ENCODE results near the gene NUS1. TPM values are rescaled to one million over a fixed set of nuclear protein-coding genes. Genes with fewer than 3 reads are reported as not detected.

The NUS1 gene
- total and polyA plus RNA-seq, 2 of the 13 experiments (the other 11 are each of a cell fraction or from before 2014, with no cell fraction given), result 18.3 to 18.6 TPM

DNA sequence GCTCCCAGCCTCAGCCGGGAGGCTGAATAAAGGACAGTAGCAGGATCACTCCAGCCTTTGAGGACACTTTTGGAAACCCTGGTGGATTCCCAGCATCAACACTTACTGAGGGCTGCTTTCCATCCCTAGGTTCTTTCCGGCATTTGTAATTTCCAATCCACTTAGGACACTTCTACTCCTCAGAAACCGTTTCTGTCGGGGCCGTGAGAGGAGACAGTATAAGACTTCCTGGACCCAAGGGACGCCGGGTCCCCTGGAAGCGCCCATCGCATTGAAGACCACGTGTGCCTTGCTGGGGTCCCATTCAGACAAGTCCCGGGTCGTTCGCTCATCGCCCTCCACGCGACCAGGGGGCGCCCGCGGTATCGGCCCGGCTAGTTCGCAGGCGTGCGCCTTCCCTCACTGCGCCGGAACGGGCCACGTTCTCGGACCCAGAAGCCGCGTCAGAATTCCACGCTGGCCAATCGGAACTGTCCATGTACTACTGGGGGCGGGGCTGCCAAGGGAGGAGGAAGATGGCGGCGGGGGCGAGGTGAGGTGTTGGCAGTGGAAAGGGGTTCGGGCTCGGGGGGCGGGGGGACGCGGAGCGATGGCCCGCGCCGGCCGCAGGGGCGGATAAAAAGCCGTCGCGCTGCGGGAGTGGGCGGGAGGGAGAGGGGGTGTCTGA lies at the start of gene NUS1 (continued):
- TF ChIP-seq ZNF878 (CRISPR knock-in tag; IDR thresholded peaks at IDR 0.05), result peak; percentile 83; the same call in 1 of the 2 replicates
- TF ChIP-seq, protein P1, sequence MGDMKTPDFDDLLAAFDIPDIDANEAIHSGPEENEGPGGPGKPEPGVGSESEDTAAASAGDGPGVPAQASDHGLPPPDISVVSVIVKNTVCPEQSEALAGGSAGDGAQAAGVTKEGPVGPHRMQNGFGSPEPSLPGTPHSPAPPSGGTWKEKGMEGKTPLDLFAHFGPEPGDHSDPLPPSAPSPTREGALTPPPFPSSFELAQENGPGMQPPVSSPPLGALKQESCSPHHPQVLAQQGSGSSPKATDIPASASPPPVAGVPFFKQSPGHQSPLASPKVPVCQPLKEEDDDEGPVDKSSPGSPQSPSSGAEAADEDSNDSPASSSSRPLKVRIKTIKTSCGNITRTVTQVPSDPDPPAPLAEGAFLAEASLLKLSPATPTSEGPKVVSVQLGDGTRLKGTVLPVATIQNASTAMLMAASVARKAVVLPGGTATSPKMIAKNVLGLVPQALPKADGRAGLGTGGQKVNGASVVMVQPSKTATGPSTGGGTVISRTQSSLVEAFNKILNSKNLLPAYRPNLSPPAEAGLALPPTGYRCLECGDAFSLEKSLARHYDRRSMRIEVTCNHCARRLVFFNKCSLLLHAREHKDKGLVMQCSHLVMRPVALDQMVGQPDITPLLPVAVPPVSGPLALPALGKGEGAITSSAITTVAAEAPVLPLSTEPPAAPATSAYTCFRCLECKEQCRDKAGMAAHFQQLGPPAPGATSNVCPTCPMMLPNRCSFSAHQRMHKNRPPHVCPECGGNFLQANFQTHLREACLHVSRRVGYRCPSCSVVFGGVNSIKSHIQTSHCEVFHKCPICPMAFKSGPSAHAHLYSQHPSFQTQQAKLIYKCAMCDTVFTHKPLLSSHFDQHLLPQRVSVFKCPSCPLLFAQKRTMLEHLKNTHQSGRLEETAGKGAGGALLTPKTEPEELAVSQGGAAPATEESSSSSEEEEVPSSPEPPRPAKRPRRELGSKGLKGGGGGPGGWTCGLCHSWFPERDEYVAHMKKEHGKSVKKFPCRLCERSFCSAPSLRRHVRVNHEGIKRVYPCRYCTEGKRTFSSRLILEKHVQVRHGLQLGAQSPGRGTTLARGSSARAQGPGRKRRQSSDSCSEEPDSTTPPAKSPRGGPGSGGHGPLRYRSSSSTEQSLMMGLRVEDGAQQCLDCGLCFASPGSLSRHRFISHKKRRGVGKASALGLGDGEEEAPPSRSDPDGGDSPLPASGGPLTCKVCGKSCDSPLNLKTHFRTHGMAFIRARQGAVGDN (CRISPR knock-in tag; IDR thresholded peaks at IDR 0.05), result peak; percentile 91
- peak; percentile 66; the same call in 1 of the 2 replicates for TF ChIP-seq HIVEP1 (CRISPR knock-in tag; IDR thresholded peaks at IDR 0.05)
- TF ChIP-seq, protein P2, sequence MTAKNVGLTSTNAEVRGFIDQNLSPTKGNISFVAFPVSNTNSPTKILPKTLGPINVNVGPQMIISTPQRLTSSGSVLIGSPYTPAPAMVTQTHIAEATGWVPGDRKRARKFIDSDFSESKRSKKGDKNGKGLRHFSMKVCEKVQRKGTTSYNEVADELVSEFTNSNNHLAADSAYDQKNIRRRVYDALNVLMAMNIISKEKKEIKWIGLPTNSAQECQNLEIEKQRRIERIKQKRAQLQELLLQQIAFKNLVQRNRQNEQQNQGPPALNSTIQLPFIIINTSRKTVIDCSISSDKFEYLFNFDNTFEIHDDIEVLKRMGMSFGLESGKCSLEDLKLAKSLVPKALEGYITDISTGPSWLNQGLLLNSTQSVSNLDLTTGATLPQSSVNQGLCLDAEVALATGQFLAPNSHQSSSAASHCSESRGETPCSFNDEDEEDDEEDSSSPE (CRISPR knock-in tag; IDR thresholded peaks at IDR 0.05), result peak; percentile 71
- TF ChIP-seq, protein P3, sequence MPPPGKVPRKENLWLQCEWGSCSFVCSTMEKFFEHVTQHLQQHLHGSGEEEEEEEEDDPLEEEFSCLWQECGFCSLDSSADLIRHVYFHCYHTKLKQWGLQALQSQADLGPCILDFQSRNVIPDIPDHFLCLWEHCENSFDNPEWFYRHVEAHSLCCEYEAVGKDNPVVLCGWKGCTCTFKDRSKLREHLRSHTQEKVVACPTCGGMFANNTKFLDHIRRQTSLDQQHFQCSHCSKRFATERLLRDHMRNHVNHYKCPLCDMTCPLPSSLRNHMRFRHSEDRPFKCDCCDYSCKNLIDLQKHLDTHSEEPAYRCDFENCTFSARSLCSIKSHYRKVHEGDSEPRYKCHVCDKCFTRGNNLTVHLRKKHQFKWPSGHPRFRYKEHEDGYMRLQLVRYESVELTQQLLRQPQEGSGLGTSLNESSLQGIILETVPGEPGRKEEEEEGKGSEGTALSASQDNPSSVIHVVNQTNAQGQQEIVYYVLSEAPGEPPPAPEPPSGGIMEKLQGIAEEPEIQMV (CRISPR knock-in tag; IDR thresholded peaks at IDR 0.05; ENCODE audit: low read depth), result 0 out of 2 replicates have a peak, but pooled peaks have one; percentile 61
- no peak for TF ChIP-seq ZNF773 (CRISPR knock-in tag; IDR thresholded peaks at IDR 0.05; ENCODE audit: borderline replicate concordance)
- TF ChIP-seq ELF3 (CRISPR knock-in tag; IDR thresholded peaks at IDR 0.05), result peak; percentile 61
- TF ChIP-seq SNAPC2 (CRISPR knock-in tag; IDR thresholded peaks at IDR 0.05), result no peak
- 0 out of 2 replicates have a peak, but pooled peaks have one; percentile 50 for TF ChIP-seq TOPORS (CRISPR knock-in tag; IDR thresholded peaks at IDR 0.05)
- TF ChIP-seq NRL (CRISPR knock-in tag; IDR thresholded peaks at IDR 0.05; ENCODE audit: borderline replicate concordance), result peak; percentile 78; the same call in 1 of the 2 replicates
- no peak for TF ChIP-seq MED13 (CRISPR knock-in tag; IDR thresholded peaks at IDR 0.05)
- TF ChIP-seq DDIT3 (CRISPR knock-in tag; IDR thresholded peaks at IDR 0.05), result no peak
- no peak for TF ChIP-seq HOXA7 (CRISPR knock-in tag; IDR thresholded peaks at IDR 0.05)
- peak; percentile 94 for TF ChIP-seq YY1 (IDR thresholded peaks at IDR 0.05; ENCODE audit: insufficient read depth, insufficient replicate concordance, low read depth, low read length)
- peak; percentile 94 for TF ChIP-seq ZMAT3 (CRISPR knock-in tag; conservative IDR thresholded peaks at IDR 0.05)
- peak; percentile 93; the same call in 1 of the 2 replicates for TF ChIP-seq ZFP41 (CRISPR knock-in tag; IDR thresholded peaks at IDR 0.05; ENCODE audit: borderline replicate concordance)
- peak; percentile 60; the same call in 1 of the 2 replicates for TF ChIP-seq ZNF772 (CRISPR knock-in tag; IDR thresholded peaks at IDR 0.05)
- TF ChIP-seq AKAP8 (CRISPR knock-in tag; IDR thresholded peaks at IDR 0.05), result no peak
- peak; percentile 98 for TF ChIP-seq ZNF280B (CRISPR knock-in tag; IDR thresholded peaks at IDR 0.05; ENCODE audit: borderline replicate concordance)

All from HepG2 (cell line).